MM.1S (cell line): ENCODE measurements around the gene PDE6A.

ENCODE experiments used
- DNase-seq: peaks from one replicate; pipeline ENCODE4 v3.0.0-alpha.2; 2015
- H2AFZ ChIP-seq: fragments of 300-600 bp; sonication (generic); 2 replicates; pipeline ENCODE4 v1.6.0; 2016; ENCODE audit warnings: antibody characterized with exemption, low read length
- H3F3A ChIP-seq: fragments of 300-600 bp; sonication (generic); 2 replicates; pipeline ENCODE4 v1.6.1; 2016; ENCODE audit warnings: mild to moderate bottlenecking, antibody characterized with exemption, low read length, moderate library complexity, mixed read lengths; ENCODE audit not compliant: insufficient read depth
- H3K27ac ChIP-seq: fragments of 300-600 bp; sonication (generic); 2 replicates; pipeline ENCODE4 v1.5.1; 2016; ENCODE audit warnings: mild to moderate bottlenecking, low read length
- H3K27me3 ChIP-seq: fragments of 300-600 bp; sonication (generic); replicated peaks from 2 replicates; pipeline ENCODE4 v1.6.0; 2016; ENCODE audit warnings: low read length; ENCODE audit not compliant: insufficient read depth
- H3K36me3 ChIP-seq: fragments of 300-600 bp; sonication (generic); replicated peaks from 2 replicates; pipeline ENCODE4 v1.6.1; 2016; ENCODE audit warnings: mild to moderate bottlenecking, low read length, mixed read lengths; ENCODE audit not compliant: insufficient read depth
- H3K4me1 ChIP-seq: fragments of 300-600 bp; sonication (generic); 2 replicates; pipeline ENCODE4 v1.6.1; 2016; ENCODE audit warnings: low read length, mixed read lengths
- H3K4me2 ChIP-seq: fragments of 300-600 bp; sonication (generic); 2 replicates; pipeline ENCODE4 v1.6.0; 2016; ENCODE audit warnings: low read depth, low read length
- H3K4me3 ChIP-seq: fragments of 300-600 bp; sonication (generic); 2 replicates; pipeline ENCODE4 v1.5.1; 2016; ENCODE audit warnings: low read length, mixed read lengths
- H3K79me2 ChIP-seq: fragments of 300-600 bp; sonication (generic); 2 replicates; pipeline ENCODE4 v1.6.1; 2016; ENCODE audit warnings: mixed run types, low read length, mixed read lengths
- H3K9ac ChIP-seq: fragments of 300-600 bp; sonication (generic); 2 replicates; pipeline ENCODE4 v1.6.1; 2016; ENCODE audit warnings: low read length, mixed read lengths
- H3K9me2 ChIP-seq: fragments of 300-600 bp; sonication (generic); replicated peaks from 2 replicates; pipeline ENCODE4 v1.6.1; 2016; ENCODE audit warnings: mild to moderate bottlenecking, low read length, mixed read lengths; ENCODE audit not compliant: insufficient read depth
- H3K9me3 ChIP-seq: fragments of 300-600 bp; sonication (generic); replicated peaks from 2 replicates; pipeline ENCODE4 v1.6.1; 2016; ENCODE audit warnings: mild to moderate bottlenecking, low read length, mixed read lengths; ENCODE audit not compliant: insufficient read depth
- H4K20me1 ChIP-seq: fragments of 300-600 bp; sonication (generic); 2 replicates; pipeline ENCODE4 v1.6.1; 2016; ENCODE audit warnings: mild to moderate bottlenecking, low read length, moderate library complexity, mixed read lengths; ENCODE audit not compliant: insufficient read depth
- EZH2 ChIP-seq: fragments of 300-600 bp; sonication (generic); optimal IDR thresholded peaks from 2 replicates; pipeline ENCODE3; 2017; ENCODE audit warnings: low read depth, mild to moderate bottlenecking, antibody characterized with exemption, low read length, mixed read lengths
- EZH2phosphoT487 ChIP-seq: fragments of 300-600 bp; sonication (generic); IDR thresholded peaks from 2 replicates; pipeline ENCODE4 v1.6.1; 2018; ENCODE audit warnings: antibody characterized with exemption, low read length
- TF ChIP-seq, protein P1 (sequence below): fragments of 300-600 bp; sonication (generic); IDR thresholded peaks from 2 replicates; pipeline ENCODE4 v1.5.1; 2016; ENCODE audit warnings: antibody characterized with exemption, low read length, mixed read lengths

Gene PDE6A

DNA sequence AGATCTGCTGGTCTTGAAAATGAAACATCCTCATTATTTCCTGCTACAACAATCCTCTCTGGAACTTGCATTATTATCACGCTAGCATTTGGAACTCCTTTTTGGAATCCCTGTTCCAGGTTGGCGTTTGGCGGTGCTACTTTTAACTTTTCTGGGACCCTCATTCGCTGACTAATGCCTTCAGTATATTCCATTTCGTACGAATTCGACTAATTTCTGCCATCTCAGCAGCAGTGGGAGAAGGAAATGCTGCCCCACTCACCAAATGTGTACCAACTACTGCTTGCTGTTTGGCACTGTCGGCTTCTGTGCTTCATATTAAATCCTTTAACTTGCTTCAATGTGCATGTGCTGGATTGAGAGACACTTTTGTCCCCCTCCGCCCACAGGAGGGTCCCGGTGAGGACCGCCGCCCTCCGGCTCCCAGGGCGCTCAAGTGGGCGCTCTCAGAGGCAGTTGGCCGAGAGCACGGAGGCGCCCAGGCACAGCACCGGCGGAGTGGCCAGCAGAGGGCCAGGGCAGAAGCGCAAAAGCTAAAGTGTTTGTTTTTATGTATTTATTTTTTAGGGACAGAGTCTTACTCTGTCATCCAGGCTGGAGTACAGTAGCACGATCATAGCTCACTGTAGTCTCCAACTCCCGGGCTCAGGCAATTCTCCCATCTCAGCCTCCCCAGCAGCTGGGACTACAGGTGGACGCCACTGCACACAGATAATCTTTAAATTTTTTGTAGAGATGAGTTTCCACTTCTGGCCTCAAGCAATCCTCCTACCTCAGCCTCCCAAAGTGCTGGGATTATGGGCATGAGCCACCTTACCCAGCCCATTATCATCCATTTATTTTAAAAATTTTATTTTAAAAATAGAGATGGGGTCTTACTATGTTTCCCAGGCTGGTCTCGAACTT, 11.9 kb downstream of the PDE6A start:
- Histone ChIP-seq H3K79me2 (no peaks in the 10 kb centered on the region), H4K20me1 (no peaks in the 10 kb centered on the region), H3K27me3 (no peaks in the 10 kb centered on the region), H3K9ac (no peak overlapping the region), H3F3A (no peaks in the 10 kb centered on the region), H2AFZ (no peak overlapping the region), H3K4me2 (no peak overlapping the region), H3K4me1 (no peaks in the 10 kb centered on the region), H3K36me3 (no peaks in the 10 kb centered on the region), H3K4me3 (no peak overlapping the region), H3K27ac (no peak overlapping the region), H3K9me3 (no peaks in the 10 kb centered on the region), H3K9me2 (no peaks in the 10 kb centered on the region)
- no peak for DNase-seq
- TF ChIP-seq EZH2phosphoT487 (no peak), EZH2 (no peak)
- TF ChIP-seq, protein P1, sequence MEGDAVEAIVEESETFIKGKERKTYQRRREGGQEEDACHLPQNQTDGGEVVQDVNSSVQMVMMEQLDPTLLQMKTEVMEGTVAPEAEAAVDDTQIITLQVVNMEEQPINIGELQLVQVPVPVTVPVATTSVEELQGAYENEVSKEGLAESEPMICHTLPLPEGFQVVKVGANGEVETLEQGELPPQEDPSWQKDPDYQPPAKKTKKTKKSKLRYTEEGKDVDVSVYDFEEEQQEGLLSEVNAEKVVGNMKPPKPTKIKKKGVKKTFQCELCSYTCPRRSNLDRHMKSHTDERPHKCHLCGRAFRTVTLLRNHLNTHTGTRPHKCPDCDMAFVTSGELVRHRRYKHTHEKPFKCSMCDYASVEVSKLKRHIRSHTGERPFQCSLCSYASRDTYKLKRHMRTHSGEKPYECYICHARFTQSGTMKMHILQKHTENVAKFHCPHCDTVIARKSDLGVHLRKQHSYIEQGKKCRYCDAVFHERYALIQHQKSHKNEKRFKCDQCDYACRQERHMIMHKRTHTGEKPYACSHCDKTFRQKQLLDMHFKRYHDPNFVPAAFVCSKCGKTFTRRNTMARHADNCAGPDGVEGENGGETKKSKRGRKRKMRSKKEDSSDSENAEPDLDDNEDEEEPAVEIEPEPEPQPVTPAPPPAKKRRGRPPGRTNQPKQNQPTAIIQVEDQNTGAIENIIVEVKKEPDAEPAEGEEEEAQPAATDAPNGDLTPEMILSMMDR: no peak

DNA sequence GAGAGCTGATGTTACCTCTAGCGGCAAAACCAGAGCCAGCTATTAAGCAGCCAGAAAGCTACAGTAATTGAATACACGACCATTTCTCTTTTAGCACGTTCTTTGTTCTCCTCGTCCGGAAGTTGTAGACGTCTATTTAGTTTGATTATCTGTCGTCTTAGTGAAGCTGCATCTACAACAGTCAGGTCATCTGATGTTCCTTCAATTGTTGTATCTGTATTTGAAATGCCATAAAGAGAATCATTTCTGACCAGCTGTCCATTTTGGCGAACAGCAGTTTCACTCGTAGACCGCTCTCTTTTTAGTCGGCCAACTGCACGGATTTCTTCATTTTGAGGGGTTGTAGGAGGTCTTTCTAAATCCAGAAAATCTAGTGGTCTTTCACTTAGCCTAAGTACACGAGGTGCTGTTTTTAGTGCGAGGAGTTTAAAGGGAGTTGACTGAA, 12.6 kb downstream of the PDE6A start:
- H3K4me2 ChIP-seq: no peak overlapping the region
- no peak overlapping the region for H3K27ac ChIP-seq
- no peak overlapping the region for H3K9ac ChIP-seq

DNA sequence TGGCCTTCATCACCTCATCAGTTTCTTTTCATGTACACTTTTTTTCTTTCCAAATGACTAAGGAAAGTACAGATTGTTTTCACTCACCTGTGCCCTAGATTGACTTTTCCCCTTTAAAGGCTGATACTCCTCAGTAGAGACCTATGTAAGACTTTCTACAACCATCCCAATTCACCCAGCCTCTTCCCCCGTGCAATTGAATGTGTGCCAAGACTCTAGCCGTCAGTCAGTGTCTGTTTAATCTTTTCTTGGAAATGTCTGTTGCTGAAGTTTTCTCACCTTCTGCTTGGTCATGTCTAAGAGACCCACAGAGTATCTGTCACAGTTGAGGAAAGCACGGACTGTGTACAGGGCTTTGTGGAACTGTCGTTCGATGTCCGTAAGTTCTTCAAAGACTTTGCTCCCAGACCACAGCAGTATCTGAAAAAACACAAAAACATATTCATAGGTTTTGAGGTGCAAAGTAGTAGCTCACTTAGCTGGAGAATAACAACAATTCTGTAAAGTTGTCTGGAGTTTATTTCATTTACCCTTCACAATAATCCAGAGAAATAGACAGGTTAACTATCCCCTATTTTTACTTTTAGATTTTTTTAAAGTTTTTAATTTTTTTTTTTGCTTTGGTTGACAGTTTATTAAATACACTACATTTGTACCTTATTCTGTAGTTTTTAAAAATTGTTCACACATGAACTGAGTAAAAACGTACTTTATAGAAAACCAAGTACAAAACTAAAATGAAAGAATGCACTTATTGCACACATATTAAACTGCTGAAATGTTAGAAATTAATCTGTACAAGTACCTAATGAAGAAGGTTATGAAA, 13.6 kb downstream of the PDE6A start:
- Histone ChIP-seq H3K4me1 (no peaks in the 10 kb centered on the region), H3K4me2 (no peak overlapping the region), H3K9me2 (no peaks in the 10 kb centered on the region), H3K27ac (no peak overlapping the region), H3K9me3 (no peaks in the 10 kb centered on the region), H4K20me1 (no peaks in the 10 kb centered on the region), H3K79me2 (no peaks in the 10 kb centered on the region), H3K9ac (no peak overlapping the region), H2AFZ (no peak overlapping the region), H3F3A (no peaks in the 10 kb centered on the region), H3K36me3 (no peaks in the 10 kb centered on the region), H3K4me3 (no peak overlapping the region), H3K27me3 (no peaks in the 10 kb centered on the region)
- DNase-seq: no peak
- TF ChIP-seq EZH2phosphoT487 (no peak), EZH2 (no peak)
- TF ChIP-seq, protein P1: no peak

More for the DNA sequence above, 12.6 kb downstream of the PDE6A start:
- Histone ChIP-seq H3K79me2 (no peaks in the 10 kb centered on the region), H3F3A (no peaks in the 10 kb centered on the region), H3K27me3 (no peaks in the 10 kb centered on the region), H3K4me1 (no peaks in the 10 kb centered on the region), H4K20me1 (no peaks in the 10 kb centered on the region), H2AFZ (no peak overlapping the region), H3K36me3 (no peaks in the 10 kb centered on the region), H3K9me2 (no peaks in the 10 kb centered on the region), H3K4me3 (no peak overlapping the region), H3K9me3 (no peaks in the 10 kb centered on the region)
- no peak for DNase-seq
- TF ChIP-seq EZH2 (no peak), EZH2phosphoT487 (no peak)
- TF ChIP-seq, protein P1: no peak
